Testis (tissue), 3 donors: ENCODE measurements around the gene TBC1D25. TPM values are rescaled to one million over a fixed set of nuclear protein-coding genes. Genes with fewer than 3 reads are reported as not detected.

Experiments used
- DNase-seq: peaks from one replicate; pipeline ENCODE4 v3.0.0-alpha.2; 2019
- H3K27ac ChIP-seq, 2 donors: fragments of 200-600 bp; sonication (generic); one replicate each; pipeline ENCODE4 v1.5.1; 2019
- H3K27me3 ChIP-seq: fragments of 200-600 bp; sonication (generic); one replicate; pipeline ENCODE4 v1.5.1; 2019
- H3K36me3 ChIP-seq: fragments of 200-600 bp; sonication (generic); one replicate; pipeline ENCODE4 v1.5.1; 2017; ENCODE audit warnings: low read depth; ENCODE audit errors: missing control alignments
- H3K4me1 ChIP-seq: fragments of 200-600 bp; sonication (generic); one replicate; pipeline ENCODE4 v1.5.1; 2019
- H3K4me3 ChIP-seq, 2 donors: fragments of 200-600 bp; sonication (generic); one replicate each; pipeline ENCODE4 v1.5.1; 2017 to 2019
- H3K9me3 ChIP-seq: fragments of 200-600 bp; sonication (generic); one replicate; pipeline ENCODE4 v1.5.1; 2017
- POLR2A ChIP-seq: fragments of 450-650 bp; IDR thresholded peaks from one replicate; pipeline ENCODE4 v1.6.1; 2017; ENCODE audit warnings: antibody characterized with exemption, mild to moderate bottlenecking, moderate library complexity
- WGBS, 2 donors: methylation state at CpG; one replicate each; pipeline ENCODE4 v1.1.5; 2018; 5-methylcytosine and 5-hydroxymethylcytosine counted together
- intact Hi-C: fragments of 100-400 bp; cut with DNase I; formaldehyde crosslinking; loops from one replicate; pipeline ENCODE4 v1.15.1; 2023; ENCODE audit warnings: low total_unique reads
- polyA plus RNA-seq: library from polyadenylated mRNA; stranded (reverse); fragments of 350-450 nt; fragmentation: Illumina TruSeq; extraction: RNeasy Lipid Tissue Mini Kit (QIAGEN cat#74804); gene quantifications from one replicate; pipeline ENCODE4 v1.2.3, GENCODE V29; 2014; ENCODE audit warnings: low read depth, low replicate concordance; ENCODE audit not compliant: insufficient read depth
- small RNA-seq, 2 donors: library from RNA; depleted of rRNA; stranded (forward); fragments of <200 nt; gene quantifications; one replicate each; pipeline ENCODE3, GENCODE V24; 2016
- total RNA-seq, 2 donors: library from RNA; depleted of rRNA; stranded (reverse); fragments of >200 nt; gene quantifications; one replicate each; pipeline ENCODE4 v1.2.3, GENCODE V29; 2016
- TF ChIP-seq, protein P1 (sequence below), 3 experiments: fragments of 450-650 bp in 2 of 3; fragments of 200-600 bp in 1 of 3; sonication (generic) in 1 of 3; IDR thresholded peaks; one replicate each; pipeline ENCODE4 v1.5.1; 2016 to 2019; ENCODE audit warnings: antibody characterized with exemption in 3 of 3, mild to moderate bottlenecking in 2 of 3, moderate library complexity in 1 of 3

The TBC1D25 gene
- total and polyA plus RNA-seq, 3 donors from 2014 or later: 19.3 to 36.1 (median 27.3) TPM

DNA sequence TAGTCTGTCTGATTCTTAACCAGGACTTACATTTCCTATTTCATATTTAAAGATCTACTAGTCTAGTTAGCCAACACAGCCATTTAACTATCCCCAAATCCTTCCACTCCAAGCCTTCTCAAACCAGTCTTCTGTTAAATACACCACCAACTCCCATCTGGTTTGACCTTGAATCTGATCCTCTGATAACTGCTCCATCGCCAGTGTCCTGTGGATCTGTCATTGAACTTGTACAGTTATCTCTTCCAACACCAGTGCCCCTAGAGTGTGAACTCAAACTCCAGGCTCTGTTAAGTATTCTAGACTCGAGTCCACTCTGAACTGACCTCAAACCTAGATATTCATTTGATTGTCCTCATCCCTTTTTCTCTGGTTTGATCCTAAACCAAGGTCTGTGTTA lies 72.2 kb downstream of the TBC1D25 start:
- intact Hi-C loops: no loop called here
- WGBS, 2 donors: 43 to 66% methylated on average over 2 of the region's 2 CpGs
- Histone ChIP-seq H3K27ac (no peak overlapping the region), H3K9me3 (no peaks in the 10 kb centered on the region), H3K4me1 (no peaks in the 10 kb centered on the region), H3K27me3 (no peaks in the 10 kb centered on the region), H3K4me3 (no peak overlapping the region), H3K36me3 (no peaks in the 10 kb centered on the region)
- no peak for DNase-seq
- TF ChIP-seq, protein P1, sequence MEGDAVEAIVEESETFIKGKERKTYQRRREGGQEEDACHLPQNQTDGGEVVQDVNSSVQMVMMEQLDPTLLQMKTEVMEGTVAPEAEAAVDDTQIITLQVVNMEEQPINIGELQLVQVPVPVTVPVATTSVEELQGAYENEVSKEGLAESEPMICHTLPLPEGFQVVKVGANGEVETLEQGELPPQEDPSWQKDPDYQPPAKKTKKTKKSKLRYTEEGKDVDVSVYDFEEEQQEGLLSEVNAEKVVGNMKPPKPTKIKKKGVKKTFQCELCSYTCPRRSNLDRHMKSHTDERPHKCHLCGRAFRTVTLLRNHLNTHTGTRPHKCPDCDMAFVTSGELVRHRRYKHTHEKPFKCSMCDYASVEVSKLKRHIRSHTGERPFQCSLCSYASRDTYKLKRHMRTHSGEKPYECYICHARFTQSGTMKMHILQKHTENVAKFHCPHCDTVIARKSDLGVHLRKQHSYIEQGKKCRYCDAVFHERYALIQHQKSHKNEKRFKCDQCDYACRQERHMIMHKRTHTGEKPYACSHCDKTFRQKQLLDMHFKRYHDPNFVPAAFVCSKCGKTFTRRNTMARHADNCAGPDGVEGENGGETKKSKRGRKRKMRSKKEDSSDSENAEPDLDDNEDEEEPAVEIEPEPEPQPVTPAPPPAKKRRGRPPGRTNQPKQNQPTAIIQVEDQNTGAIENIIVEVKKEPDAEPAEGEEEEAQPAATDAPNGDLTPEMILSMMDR (IDR thresholded peaks at IDR 0.05): no peak
- no peak for TF ChIP-seq POLR2A

Small RNA genes within 50 kb of the gene (small RNA-seq; reads per million reads assigned to genes)
- gene MRPL32P1: 0 reads per million in 2 donors

Other genes starting within 250 kb of the TBC1D25 start
- gene SSX3, start 183.0 kb upstream of the TBC1D25 start, total RNA-seq: 10 to 100 TPM; 12.8 to 26.1 TPM
- 17.7 TPM for gene SSX3, start 183.0 kb upstream of the TBC1D25 start, polyA plus RNA-seq
- 1 to 10 TPM; 2.7 to 3.8 TPM for gene SSX4, start 156.2 kb upstream of the TBC1D25 start, total RNA-seq
- 5.3 TPM for gene SSX4, start 156.2 kb upstream of the TBC1D25 start, polyA plus RNA-seq
- 1 to 10 TPM in 1 of 2 donors, not detected in 1; 3.8 TPM for gene SSX4B, start 127.8 kb upstream of the TBC1D25 start, total RNA-seq
- gene SSX4B, start 127.8 kb upstream of the TBC1D25 start, polyA plus RNA-seq: not detected
- gene SLC38A5, start 69.5 kb upstream of the TBC1D25 start, total RNA-seq: 1 to 10 TPM; 2.5 to 4.2 TPM
- 3.5 TPM for gene SLC38A5, start 69.5 kb upstream of the TBC1D25 start, polyA plus RNA-seq
- 10 to 100 TPM; 46.4 to 50.9 TPM for gene FTSJ1, start 63.5 kb upstream of the TBC1D25 start, total RNA-seq
- 38.0 TPM for gene FTSJ1, start 63.5 kb upstream of the TBC1D25 start, polyA plus RNA-seq
- gene PORCN, start 30.7 kb upstream of the TBC1D25 start, total RNA-seq: 100 to 1,000 TPM in 1 of 2 donors, 10 to 100 TPM in 1; 58.7 to 110 TPM
- gene PORCN, start 30.7 kb upstream of the TBC1D25 start, polyA plus RNA-seq: 25.0 TPM
- gene EBP, start 17.9 kb upstream of the TBC1D25 start, total RNA-seq: 10 to 100 TPM; 30.4 to 61.0 TPM
- gene EBP, start 17.9 kb upstream of the TBC1D25 start, polyA plus RNA-seq: 48.8 TPM
- 100 to 1,000 TPM; 121 to 167 TPM for gene RBM3, start 34.8 kb downstream of the TBC1D25 start, total RNA-seq
- 214 TPM for gene RBM3, start 34.8 kb downstream of the TBC1D25 start, polyA plus RNA-seq
- gene WDR13, start 57.8 kb downstream of the TBC1D25 start, total RNA-seq: 100 to 1,000 TPM; 109 to 148 TPM
- gene WDR13, start 57.8 kb downstream of the TBC1D25 start, polyA plus RNA-seq: 69.6 TPM
- gene WAS, start 144.1 kb downstream of the TBC1D25 start, total RNA-seq: 1 to 10 TPM; 2.5 to 5.5 TPM
- 4.7 TPM for gene WAS, start 144.1 kb downstream of the TBC1D25 start, polyA plus RNA-seq
- gene SUV39H1, start 157.0 kb downstream of the TBC1D25 start, total RNA-seq: 10 to 100 TPM; 16.5 to 16.7 TPM
- 10.3 TPM for gene SUV39H1, start 157.0 kb downstream of the TBC1D25 start, polyA plus RNA-seq
- gene GLOD5, start 222.0 kb downstream of the TBC1D25 start, total RNA-seq: not detected
- 0.83 TPM for gene GLOD5, start 222.0 kb downstream of the TBC1D25 start, polyA plus RNA-seq
- gene GATA1, start 246.9 kb downstream of the TBC1D25 start, total RNA-seq: under 1 TPM in 1 of 2 donors, not detected in 1; 0.24 TPM
- gene GATA1, start 246.9 kb downstream of the TBC1D25 start, polyA plus RNA-seq: 1.3 TPM